ENCODE measurements around the gene TLX2.
A peak's percentile ranks its signal among the peaks of the same experiment; 100 is the strongest.

The TLX2 gene

DNA sequence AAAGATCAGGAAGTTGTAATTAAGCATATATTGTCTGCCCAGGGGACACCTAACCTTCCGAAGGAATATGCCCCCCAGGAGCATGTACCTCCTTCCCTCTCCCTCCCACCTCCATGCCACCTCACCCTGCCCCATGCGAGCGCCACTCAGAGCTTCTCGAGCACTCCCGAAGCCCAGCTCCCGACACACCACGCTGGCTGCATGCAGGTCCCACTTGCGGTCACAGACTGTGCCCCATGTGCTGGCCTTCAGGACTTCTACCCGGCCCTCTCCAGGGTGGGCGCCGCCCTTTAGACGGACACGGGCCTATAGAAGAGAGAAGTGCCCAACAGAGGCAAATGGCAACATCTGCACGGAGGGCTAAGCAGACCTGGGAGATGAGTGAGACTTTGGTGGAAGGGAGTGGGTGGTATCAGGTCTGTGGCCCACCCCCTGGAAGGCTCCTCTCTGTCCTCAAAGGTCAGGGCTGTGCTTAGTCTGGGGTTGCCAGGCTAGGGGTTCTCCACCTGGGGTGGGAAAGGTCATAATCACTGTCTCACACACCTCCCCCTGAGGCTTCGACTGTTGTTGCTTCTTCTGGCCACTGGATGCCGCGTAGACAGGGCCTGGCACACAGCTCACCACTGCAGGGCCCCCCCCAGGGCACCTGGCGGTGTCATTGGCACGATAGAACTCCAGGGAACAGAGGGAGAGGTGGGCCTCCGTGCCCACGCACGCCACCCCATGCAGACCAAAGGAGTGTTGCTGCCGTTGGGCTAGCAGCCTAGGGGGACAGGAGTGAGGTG lies 22.1 kb downstream of the TLX2 start:
- peak; percentile 39 for DNase-seq

- no peak for DNase-seq
Observed at GRCh38 chr2:74537140-74537539, 22.9 kb downstream of the TLX2 start.

GRCh38 chr2:74538881-74539339 lies 24.7 kb downstream of the TLX2 start:
- DNase-seq, result no peak

- no peak for DNase-seq
Observed at GRCh38 chr2:74540291-74540690, 26.0 kb downstream of the TLX2 start.

GRCh38 chr2:74542978-74543377 lies 28.7 kb downstream of the TLX2 start:
- no peak for DNase-seq

- DNase-seq, result peak; percentile 28
Observed at GRCh38 chr2:74544634-74545033, 30.4 kb downstream of the TLX2 start.

GRCh38 chr2:74546004-74546403 lies 31.8 kb downstream of the TLX2 start:
- no peak for DNase-seq

- no peak for DNase-seq
Observed at GRCh38 chr2:74548285-74548899, 34.1 kb downstream of the TLX2 start.

- DNase-seq, result peak; percentile 58
Observed at GRCh38 chr2:74548900-74549826, 34.9 kb downstream of the TLX2 start.

- no peak for DNase-seq
Observed at GRCh38 chr2:74550231-74550630, 36.0 kb downstream of the TLX2 start.

- no peak for DNase-seq
Observed at GRCh38 chr2:74551530-74551929, 37.3 kb downstream of the TLX2 start.

DNA sequence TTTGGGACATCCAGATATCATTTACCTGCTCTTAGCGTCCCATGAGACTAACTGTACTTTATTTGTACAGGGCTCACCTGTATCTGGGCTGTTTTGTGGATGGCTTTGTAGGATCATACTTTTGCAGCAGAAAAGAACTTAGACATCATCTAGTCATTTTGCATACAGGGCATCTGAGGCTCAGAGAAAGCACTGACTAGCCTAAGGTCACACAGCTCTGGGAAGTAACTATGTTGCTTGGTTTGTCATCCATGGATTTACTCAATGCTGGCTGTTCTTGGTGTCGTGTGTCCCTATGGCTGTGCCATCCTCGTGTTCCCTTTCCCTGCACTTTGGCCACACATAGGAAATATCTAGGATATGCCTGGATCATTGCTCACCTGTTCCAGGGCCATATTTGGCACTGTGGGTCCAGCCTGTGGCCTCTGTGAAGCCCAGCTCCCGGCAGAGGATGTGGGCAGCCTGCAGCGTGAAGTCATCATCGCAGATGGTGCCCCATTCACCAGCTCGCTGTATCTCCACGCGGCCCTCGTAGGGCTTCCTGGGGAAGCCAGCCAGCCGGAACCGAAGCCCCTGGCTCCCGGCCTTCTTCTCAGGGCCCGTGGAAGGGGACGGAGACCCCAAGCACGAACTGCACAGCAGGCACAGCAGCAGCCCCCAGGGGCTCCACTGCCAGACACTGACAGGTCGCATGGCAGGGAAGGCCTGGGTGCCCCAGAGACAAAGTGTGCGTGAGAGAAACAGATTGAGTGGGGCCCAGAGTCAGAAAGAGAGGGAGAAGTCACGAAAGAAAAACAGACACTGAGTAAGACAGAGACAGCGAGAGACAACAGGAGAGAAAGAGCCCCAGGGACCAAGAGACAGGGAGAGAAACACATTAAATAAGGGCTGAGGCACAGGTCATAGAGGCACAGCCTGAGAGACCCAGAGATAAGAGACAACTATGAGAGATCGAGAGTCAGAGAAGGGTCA lies 38.0 kb downstream of the TLX2 start:
- no peak for DNase-seq

- DNase-seq, result peak; percentile 35
Observed at GRCh38 chr2:74552914-74553811, 38.9 kb downstream of the TLX2 start.

DNA sequence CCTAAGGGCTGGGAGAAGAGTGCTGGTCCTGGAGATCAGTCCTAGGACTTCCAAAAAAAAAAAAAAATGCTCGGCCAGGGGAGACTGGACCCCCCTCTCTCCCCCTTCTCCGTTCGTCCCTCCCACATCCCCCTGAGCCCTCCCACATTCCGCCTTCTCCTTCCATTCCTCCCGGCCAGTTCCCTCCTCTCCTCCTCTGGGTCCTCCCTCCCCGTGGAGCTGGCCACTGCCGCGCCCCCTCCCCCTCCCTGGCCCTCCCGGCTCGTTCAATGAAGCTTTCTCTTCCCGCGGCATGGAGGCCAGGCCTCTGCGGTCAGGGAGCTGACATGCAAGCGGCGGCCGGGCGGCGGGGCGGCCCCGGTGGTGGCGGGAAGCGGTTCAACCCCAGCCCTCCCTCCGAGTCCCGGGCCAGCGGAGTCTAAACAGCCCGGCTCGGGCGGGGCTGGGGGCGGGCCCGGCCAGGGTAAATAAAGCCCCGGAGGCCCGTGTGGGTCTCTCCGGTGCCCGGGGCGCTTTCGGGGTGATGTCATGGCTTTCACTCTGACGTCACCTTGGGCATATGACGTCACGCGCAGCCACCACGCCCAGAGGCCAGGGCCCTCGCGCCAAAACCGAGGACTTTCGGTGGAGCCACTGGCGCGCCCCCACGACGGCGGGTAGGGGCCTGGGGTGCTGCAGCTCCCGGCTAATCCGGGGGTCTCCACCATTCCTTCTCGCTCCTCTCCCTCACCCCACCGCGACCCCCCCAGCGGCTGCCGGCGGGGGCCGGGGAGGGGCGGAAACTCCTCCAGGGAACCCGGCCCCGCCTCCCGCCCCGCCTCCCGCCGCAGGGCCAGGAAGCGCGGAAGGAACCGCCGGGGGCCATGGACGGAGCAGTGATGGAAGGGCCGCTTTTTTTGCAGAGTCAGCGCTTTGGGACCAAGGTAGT lies 39.9 kb downstream of the TLX2 start, which contains the start of the genes DOK1 and LOXL3:
DOK1 (plus strand) TSS at position 829 of the 928 bp plus-strand sequence; CDS start at position 864, 35 bp downstream.
LOXL3 (minus strand) TSS at position 51 of the 928 bp plus-strand sequence. CDS start 1,308 bp downstream, outside the sequence.
- peak; percentile 89 for DNase-seq

DNA sequence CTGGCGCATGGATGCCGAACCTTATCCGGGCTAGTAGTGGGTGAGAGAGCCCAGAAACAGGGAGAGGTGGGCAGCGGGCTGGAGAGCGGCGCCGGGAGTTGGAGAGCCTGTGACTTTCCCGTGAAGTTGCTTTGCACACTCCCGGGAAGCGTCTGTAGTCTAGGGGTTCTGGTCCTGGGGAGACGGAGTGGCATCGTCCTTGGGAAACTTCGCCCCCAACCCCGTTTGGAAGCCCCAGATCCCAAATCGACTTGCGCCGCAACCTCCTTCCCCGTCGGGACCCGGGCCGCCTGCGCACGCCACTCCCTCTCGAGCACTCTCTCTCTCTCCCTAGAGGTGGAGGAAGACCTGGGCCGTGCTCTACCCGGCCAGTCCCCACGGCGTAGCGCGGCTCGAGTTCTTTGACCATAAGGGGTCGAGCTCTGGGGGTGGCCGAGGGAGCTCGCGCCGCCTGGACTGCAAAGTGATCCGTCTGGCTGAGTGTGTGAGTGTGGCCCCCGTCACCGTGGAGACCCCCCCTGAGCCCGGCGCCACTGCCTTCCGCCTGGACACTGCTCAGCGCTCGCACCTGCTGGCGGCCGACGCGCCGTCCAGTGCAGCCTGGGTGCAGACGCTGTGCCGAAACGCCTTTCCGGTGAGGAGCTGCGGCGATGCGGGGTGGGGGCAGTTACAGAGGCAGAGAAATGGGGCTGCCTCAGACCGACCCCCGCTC lies 40.7 kb downstream of the TLX2 start:
- peak; percentile 60 for DNase-seq

DNA sequence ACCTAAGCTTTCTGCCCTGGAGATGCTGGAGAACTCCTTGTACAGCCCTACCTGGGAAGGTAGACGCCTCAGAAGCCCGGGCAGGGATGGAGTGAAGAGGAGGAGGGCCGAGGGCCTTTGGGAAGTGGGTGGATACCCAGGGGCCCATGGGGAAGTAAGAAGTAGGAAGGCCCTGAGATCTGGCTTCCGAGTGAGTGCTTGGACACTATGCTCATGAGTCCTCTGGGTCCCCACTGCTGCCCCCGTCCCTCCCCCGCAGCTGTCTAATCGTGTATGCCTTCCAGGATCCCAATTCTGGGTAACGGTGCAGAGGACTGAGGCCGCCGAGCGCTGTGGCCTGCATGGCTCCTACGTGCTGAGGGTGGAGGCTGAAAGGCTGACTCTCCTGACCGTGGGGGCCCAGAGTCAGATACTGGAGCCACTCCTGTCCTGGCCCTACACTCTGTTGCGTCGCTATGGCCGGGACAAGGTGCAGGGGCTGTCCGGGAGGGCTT lies 41.4 kb downstream of the TLX2 start:
- no peak for DNase-seq

GRCh38 chr2:74556159-74556558 lies 41.9 kb downstream of the TLX2 start:
- DNase-seq, result no peak

DNA sequence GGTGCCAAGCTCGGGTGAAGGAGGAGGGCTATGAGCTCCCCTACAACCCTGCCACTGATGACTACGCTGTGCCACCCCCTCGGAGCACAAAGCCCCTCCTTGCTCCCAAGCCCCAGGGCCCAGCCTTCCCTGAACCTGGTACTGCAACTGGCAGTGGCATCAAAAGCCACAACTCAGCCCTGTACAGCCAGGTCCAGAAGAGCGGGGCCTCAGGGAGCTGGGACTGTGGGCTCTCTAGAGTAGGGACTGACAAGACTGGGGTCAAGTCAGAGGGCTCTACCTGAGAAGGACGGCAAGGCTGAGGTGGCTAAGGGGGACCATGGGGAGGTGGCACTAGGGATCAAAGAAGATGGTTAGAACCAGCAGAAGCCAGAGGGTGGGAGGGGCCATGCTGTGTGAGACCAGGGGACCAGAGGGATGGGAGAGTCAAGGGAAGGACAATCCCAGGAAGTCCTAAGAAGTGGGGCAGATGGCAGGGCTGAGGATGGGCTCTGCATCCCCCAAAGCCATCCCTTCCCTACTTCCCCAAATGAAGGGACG lies 42.7 kb downstream of the TLX2 start:
- no peak for DNase-seq

Measured in RPMI8226 (cell line).